HepG2 (cell line): ENCODE data around the gene DLG1.

Experiments
- ETS1 ChIP-seq: sonication (generic); formaldehyde crosslinking; IDR thresholded peaks from 2 replicates; pipeline ENCODE4 v1.4.0; 2020; ENCODE audit warnings: missing genetic modification reagents
- EZH2 ChIP-seq: conservative IDR thresholded peaks from 2 replicates; pipeline ENCODE4 v1.6.1; 2012; ENCODE audit warnings: mild to moderate bottlenecking, low read depth, low read length, moderate library complexity
- KLF13 ChIP-seq: sonication (generic); formaldehyde crosslinking; IDR thresholded peaks from 2 replicates; pipeline ENCODE4 v1.4.0; 2020; ENCODE audit warnings: mild to moderate bottlenecking, missing genetic modification reagents
- PHF21A ChIP-seq: sonication (generic); formaldehyde crosslinking; IDR thresholded peaks from 2 replicates; pipeline ENCODE4 v1.5.0; 2020; ENCODE audit warnings: mild to moderate bottlenecking, missing genetic modification reagents
- POLR2A ChIP-seq, 2 experiments: IDR thresholded peaks; 2 replicates each; pipeline ENCODE4 v1.6.1; 2011; ENCODE audit warnings: low read depth in 2 of 2, low read length in 2 of 2, mild to moderate bottlenecking in 1 of 2, moderate library complexity in 1 of 2; ENCODE audit not compliant: insufficient read depth in 1 of 2
- U2AF1 ChIP-seq: fragments of 200-400 bp; formaldehyde crosslinking; optimal IDR thresholded peaks from 2 replicates; pipeline ENCODE3; 2017; ENCODE audit warnings: mild to moderate bottlenecking, low read depth, low read length
- ZSCAN20 ChIP-seq: sonication (generic); formaldehyde crosslinking; IDR thresholded peaks from 2 replicates; pipeline ENCODE4 v1.4.0; 2020; ENCODE audit warnings: missing genetic modification reagents, mild to moderate bottlenecking, borderline replicate concordance
- TF ChIP-seq, protein P1 (sequence below): sonication (generic); formaldehyde crosslinking; IDR thresholded peaks from 2 replicates; pipeline ENCODE4 v1.4.0; 2020; ENCODE audit warnings: low read depth, mild to moderate bottlenecking, missing genetic modification reagents
- TF ChIP-seq, protein P2 (sequence below): sonication (generic); formaldehyde crosslinking; IDR thresholded peaks from 2 replicates; pipeline ENCODE4 v1.5.0; 2020; ENCODE audit warnings: mild to moderate bottlenecking, missing genetic modification reagents, borderline replicate concordance

DNA sequence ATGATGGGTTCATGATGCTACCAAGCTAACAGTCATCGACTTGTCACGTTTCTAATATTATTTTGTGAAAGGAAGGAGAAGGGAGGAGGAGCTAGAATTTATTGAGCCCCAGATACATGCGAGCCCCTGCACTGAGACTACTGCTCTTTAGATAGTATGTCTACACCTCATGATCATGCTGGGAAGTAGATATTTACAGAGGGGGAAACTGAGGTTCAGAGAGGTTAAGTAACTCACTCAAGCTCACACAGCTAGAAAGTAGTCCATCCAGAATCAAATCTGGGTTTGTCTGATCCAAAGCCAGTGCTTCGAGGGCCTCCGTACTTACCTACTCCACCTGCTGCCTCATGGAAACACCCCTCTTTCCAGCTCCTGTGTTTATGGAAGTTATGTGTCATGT is 38.8 kb upstream of the DLG1 start:
- no peak for TF ChIP-seq ETS1 (CRISPR knock-in tag)
- no peak for TF ChIP-seq U2AF1
- TF ChIP-seq, protein P1, sequence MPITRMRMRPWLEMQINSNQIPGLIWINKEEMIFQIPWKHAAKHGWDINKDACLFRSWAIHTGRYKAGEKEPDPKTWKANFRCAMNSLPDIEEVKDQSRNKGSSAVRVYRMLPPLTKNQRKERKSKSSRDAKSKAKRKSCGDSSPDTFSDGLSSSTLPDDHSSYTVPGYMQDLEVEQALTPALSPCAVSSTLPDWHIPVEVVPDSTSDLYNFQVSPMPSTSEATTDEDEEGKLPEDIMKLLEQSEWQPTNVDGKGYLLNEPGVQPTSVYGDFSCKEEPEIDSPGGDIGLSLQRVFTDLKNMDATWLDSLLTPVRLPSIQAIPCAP (CRISPR knock-in tag) = no peak
- no peak for TF ChIP-seq ZSCAN20 (CRISPR knock-in tag)
- no peak for TF ChIP-seq POLR2A (IDR thresholded peaks at IDR 0.05; ENCODE audit: insufficient read depth in 1 of 2, low read depth in 2 of 2, low read length in 2 of 2)
- no peak for TF ChIP-seq KLF13 (CRISPR knock-in tag)
- no peak for TF ChIP-seq PHF21A (CRISPR knock-in tag)
- TF ChIP-seq, protein P2, sequence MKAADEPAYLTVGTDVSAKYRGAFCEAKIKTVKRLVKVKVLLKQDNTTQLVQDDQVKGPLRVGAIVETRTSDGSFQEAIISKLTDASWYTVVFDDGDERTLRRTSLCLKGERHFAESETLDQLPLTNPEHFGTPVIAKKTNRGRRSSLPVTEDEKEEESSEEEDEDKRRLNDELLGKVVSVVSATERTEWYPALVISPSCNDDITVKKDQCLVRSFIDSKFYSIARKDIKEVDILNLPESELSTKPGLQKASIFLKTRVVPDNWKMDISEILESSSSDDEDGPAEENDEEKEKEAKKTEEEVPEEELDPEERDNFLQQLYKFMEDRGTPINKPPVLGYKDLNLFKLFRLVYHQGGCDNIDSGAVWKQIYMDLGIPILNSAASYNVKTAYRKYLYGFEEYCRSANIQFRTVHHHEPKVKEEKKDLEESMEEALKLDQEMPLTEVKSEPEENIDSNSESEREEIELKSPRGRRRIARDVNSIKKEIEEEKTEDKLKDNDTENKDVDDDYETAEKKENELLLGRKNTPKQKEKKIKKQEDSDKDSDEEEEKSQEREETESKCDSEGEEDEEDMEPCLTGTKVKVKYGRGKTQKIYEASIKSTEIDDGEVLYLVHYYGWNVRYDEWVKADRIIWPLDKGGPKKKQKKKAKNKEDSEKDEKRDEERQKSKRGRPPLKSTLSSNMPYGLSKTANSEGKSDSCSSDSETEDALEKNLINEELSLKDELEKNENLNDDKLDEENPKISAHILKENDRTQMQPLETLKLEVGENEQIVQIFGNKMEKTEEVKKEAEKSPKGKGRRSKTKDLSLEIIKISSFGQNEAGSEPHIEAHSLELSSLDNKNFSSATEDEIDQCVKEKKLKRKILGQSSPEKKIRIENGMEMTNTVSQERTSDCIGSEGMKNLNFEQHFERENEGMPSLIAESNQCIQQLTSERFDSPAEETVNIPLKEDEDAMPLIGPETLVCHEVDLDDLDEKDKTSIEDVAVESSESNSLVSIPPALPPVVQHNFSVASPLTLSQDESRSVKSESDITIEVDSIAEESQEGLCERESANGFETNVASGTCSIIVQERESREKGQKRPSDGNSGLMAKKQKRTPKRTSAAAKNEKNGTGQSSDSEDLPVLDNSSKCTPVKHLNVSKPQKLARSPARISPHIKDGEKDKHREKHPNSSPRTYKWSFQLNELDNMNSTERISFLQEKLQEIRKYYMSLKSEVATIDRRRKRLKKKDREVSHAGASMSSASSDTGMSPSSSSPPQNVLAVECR = no peak
- TF ChIP-seq EZH2 = no peak
